ENCODE measurements around the gene TTLL10.
"Not testable (repeated sequence)": the region's sequence is repeated elsewhere in the genome, so short reads cannot be mapped to it uniquely, and the experiment has no call there.

TTLL10 gene

DNA sequence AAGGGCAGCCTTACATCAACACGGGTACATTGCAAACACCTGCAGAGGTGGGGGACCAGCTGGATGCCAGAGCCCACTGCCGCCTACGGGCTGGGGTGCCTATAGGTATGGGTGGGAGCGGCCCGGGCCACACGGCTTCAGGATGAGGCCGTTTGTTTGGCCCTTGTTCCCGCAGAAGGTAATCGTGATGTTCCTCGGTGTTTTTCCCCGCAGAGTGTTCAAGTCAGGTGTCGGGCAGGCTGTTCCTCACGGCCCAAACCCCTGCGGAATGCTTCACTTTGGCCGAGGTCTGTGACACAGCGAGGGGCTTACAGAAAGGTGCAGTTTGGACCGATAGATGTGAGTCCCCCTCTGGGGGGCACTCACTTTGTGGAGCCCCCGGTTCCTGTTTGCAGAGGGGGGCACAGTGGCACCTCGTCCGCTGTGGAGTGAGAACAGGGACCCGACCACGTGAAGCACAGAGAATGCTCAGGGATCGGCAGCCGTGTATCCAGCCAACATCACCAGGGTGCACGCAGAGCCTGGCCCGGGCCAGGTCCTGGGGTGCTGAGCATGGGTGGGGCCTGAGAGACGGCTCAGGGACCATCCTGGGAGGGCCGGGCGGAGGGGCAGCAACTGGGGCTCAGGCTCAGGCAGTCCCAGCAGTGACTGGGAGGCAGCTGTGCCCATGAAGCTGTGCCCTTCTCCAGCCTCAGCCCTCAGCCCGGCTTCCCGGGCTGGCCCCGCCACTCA is 453 bp upstream of the TTLL10 start:
- no peak for DNase-seq

GRCh38 chr1:1175221-1176062 is 1.8 kb downstream of the TTLL10 start:
- no peak for DNase-seq

- not testable (repeated sequence) for DNase-seq
Observed at GRCh38 chr1:1176063-1176761, 2.5 kb downstream of the TTLL10 start.

GRCh38 chr1:1176931-1177330 is 3.3 kb downstream of the TTLL10 start:
- DNase-seq = no peak

- DNase-seq = no peak
Observed at GRCh38 chr1:1177452-1178206, 3.9 kb downstream of the TTLL10 start.

- DNase-seq = no peak
Observed at GRCh38 chr1:1178794-1179331, 5.2 kb downstream of the TTLL10 start.

DNA sequence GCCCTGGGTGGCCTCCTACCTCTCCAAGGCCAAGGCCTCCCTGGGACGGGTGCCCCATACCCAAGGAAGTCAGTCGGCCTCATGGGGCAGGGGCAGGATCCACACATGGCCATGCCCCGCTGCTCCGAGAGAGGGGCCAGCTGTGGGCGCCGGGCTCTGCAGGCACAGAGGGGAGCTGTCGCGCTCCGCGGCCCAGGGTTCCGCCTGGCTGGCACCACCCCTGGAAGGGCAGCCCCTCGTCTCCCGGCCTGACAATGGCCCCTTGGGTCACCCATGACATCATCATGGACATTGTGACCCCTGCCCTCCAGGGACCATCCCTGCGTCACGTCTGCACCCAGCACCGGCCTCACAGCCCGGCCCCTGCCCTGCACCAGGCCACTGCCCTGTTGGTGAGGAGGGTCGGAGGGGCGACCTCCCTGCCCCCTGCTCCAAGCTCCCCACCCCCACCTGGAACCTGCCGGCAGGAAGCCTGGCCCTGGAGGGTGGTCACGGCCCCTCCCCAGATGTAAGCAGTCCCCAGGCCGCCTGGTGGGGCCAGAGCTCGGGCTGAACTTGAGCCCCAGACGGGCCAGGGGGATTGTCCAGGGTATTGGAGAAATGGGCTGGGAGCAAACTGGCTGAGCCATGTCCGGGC is 5.8 kb downstream of the TTLL10 start:
- DNase-seq = no peak

DNA sequence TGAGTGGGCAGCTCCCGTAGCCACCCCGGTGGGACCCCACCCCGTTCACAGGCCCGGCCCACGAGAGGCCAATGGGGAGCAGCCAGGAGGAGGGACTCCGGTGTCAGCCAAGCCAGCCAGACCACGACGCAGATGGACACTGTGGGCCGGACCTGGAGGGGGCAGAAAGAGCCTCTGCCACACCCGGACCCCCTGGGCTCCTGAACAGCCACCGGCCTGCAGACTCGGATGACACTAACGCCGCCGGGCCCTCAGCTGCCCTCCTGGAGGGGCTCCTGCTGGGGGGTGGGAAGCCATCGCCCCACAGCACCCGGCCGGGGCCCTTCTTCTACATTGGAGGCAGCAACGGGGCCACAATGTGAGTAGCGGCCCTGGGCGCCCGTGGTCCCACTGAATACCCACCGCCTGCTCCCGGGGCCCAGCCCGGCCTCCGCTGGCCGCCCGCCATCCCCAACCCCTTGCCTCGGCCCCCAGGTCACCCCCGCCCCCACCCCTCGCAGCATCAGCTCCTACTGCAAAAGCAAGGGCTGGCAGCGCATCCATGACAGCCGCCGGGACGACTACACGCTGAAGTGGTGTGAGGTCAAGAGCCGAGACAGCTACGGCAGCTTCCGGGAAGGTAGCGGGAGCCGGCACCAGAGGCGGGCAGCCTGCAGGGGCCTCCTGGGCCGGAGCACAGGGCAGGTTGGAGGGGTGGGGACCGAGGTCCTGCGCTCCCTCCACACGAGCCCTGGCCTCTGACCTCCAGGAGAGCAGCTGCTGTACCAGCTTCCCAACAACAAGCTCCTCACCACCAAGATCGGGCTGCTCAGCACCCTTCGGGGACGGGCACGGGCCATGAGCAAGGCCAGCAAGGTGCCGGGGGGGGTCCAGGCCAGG is 6.5 kb downstream of the TTLL10 start:
- no peak for DNase-seq

- no peak for DNase-seq
Observed at GRCh38 chr1:1181129-1181937, 7.7 kb downstream of the TTLL10 start.

DNA sequence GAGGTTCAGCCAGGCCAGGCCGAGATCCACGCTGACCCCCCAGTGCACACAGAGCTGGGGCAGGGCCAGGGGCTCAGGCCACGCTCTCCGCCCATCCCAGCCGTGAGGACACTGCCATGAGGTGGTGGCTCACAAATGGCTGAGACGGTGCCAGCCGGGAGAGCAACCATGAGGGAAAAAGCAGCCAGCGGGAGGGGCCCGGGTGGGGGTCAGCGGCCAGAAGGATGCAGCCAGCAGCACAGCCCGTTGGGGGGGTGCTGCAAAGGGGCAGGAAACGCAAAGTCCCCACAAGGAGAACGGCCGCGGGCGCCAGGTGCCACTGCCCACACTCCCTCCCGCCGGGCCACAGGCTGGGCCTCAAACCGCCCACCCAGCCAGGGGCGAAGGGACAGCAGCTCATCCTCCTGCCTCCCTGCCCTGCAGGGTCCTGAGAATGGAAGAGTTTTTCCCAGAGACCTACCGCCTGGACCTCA is 8.3 kb downstream of the TTLL10 start:
- no peak for DNase-seq

GRCh38 chr1:1182491-1183220 is 9.0 kb downstream of the TTLL10 start:
- no peak for DNase-seq

- no peak for DNase-seq
Observed at GRCh38 chr1:1183221-1183747, 9.6 kb downstream of the TTLL10 start.

GRCh38 chr1:1183833-1184775 is 10.4 kb downstream of the TTLL10 start:
- no peak for DNase-seq

- no peak for DNase-seq
Observed at GRCh38 chr1:1185101-1185765, 11.6 kb downstream of the TTLL10 start.

GRCh38 chr1:1187938-1188337 is 14.3 kb downstream of the TTLL10 start:
- DNase-seq = no peak

DNA sequence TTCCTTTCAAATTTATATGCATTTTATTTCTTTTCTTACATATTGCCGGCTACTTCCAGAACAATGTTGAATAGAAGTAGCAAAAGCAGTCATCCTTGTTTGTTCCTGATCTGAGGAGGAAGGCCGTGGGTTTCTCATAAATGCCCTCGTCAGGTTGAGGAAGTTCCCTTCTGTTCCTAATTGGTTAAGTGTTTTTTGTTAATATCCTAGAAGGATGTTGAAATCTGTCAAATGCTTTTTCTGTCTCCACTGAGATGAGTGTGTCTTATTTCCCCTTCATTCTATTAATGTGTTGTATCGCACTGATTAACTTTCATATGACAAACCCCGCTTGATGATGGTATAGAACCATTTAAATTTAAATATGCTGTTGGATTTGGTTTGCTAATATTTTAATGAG is 15.4 kb downstream of the TTLL10 start:
- DNase-seq = no peak

DNA sequence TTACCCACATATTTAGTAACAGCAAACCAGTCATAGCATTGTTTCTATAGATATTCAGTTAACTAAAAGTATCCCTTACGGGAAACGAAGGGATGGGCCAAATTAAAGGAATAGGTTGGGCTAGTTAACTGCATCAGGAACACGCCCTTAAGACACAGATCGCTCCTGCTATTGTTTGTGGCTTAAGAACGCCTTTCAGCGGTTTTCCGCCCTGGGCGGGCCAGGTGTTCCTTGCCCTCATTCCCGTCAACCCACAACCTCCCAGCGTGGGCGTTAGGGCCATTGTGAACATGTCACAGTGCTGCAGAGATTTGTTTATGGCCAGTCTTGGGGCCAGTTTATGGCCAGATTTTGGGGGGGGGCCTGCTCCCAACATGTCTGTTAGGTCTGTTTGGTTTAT is 18.1 kb downstream of the TTLL10 start:
- no peak for DNase-seq
